ENCODE measurements around the gene FGF11.

DNA sequence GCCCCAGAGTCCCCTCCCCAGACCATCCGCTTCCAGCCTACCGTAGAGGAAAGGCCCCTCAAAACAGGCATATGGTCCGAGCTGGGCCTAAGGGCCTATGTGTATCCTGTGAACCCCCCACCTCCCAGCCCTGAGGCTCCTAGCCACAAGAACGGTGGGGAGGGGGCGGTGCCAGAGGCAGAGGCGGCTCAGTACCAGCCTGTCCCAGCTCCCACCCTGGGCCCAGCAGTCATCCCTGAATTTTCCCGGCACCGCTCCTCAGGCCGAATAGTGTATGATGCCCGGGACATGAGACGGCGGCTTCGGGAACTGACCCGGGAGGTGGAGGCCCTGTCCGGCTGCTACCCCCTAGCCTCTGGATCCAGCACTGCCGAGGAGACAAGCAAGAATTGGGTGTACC, 18.1 kb upstream of the FGF11 start:
- no peak for TF ChIP-seq EZH2 (IDR thresholded peaks at IDR 0.05; ENCODE audit: borderline replicate concordance, low read length)
- TF ChIP-seq, protein P1, sequence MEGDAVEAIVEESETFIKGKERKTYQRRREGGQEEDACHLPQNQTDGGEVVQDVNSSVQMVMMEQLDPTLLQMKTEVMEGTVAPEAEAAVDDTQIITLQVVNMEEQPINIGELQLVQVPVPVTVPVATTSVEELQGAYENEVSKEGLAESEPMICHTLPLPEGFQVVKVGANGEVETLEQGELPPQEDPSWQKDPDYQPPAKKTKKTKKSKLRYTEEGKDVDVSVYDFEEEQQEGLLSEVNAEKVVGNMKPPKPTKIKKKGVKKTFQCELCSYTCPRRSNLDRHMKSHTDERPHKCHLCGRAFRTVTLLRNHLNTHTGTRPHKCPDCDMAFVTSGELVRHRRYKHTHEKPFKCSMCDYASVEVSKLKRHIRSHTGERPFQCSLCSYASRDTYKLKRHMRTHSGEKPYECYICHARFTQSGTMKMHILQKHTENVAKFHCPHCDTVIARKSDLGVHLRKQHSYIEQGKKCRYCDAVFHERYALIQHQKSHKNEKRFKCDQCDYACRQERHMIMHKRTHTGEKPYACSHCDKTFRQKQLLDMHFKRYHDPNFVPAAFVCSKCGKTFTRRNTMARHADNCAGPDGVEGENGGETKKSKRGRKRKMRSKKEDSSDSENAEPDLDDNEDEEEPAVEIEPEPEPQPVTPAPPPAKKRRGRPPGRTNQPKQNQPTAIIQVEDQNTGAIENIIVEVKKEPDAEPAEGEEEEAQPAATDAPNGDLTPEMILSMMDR (conservative IDR thresholded peaks at IDR 0.05 in 1 of 2, IDR thresholded peaks at IDR 0.05 in 1 of 2; ENCODE audit: extremely low read depth in 1 of 2, insufficient read depth in 1 of 2, low read depth in 1 of 2, low read length in 2 of 2), result no peak
